LoVo (cell line): Measurements from ENCODE around the gene RPS19.

Source experiments
- DNase-seq: peaks from one replicate; pipeline ENCODE4 v3.0.0-alpha.2; 2016; ENCODE audit warnings: low spot score

The RPS19 gene

GRCh38 chr19:41879080-41879479, 19.0 kb downstream of the RPS19 start:
- no peak for DNase-seq

GRCh38 chr19:41879670-41880328, 19.7 kb downstream of the RPS19 start:
- DNase-seq = no peak

- no peak for DNase-seq
Observed at GRCh38 chr19:41880329-41880708, 20.3 kb downstream of the RPS19 start.

GRCh38 chr19:41882568-41883462, 22.8 kb downstream of the RPS19 start, which contains the start of gene ARHGEF1:
ARHGEF1 (plus strand) TSS chr19:41883184; CDS start chr19:41888083, 4,899 bp downstream.
- no peak for DNase-seq

DNA sequence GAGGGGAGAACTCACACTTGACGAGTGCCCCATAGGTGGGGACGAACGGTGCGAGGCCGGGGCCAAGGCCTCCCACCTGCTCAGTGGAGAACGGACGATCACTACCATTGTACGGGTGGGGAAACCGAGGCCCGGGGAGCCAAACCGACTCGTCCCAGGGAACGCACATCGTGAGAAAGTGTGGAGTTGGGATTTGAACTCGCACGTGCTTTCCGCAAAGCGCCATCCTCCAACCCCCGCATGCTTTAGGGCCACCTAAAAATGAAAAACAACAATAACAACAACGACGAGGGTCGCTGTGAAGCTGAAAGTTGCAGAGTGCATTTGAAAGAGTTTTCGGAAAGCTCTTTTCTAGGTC, 23.4 kb downstream of the RPS19 start:
- DNase-seq = no peak

DNA sequence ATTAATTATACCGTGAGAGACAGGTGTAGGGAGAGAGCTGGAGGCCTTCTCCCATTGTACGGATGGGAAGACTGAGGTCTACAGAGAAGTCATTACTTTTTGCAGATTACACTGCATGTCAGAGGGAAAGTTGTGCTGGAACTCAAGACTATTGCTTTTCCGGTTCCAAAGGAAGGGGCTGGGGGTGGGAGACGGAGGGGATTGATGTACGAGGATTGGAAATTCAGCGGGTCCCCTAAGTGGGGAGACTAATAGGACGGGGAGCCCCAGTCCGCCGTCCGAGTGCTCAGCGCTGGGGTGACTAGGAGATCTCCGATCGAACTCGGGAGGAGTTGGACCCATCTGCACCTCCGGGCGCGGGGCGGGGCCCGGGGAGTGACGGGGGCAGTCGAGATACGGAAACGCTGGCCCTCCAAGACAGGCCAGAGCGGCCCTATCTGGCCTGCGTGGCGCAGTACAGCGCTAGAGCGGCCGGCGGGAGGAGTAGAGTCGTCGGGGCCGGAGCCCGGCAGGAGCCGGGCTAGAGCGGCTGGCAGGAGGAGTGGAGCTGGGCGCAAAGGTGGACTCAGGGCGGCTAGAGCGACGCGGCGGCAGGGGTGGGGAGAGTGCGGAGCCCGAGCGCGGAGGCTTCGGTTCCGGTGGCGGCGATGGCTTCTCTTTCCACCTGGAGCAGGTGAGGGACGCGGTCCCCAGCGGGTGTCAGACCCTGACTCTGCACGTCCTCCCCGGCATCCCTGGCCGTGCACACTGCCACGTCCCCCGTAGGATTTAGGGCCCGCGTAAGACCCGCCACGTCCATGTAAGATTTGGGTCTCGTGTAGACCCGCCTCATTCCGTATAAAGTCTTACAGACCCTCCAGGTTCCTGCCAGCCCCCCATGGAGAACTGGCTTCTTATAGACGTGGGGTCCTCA, 24.0 kb downstream of the RPS19 start:
- peak; percentile 97 for DNase-seq

GRCh38 chr19:41886761-41887710, 27.0 kb downstream of the RPS19 start:
- DNase-seq = no peak

DNA sequence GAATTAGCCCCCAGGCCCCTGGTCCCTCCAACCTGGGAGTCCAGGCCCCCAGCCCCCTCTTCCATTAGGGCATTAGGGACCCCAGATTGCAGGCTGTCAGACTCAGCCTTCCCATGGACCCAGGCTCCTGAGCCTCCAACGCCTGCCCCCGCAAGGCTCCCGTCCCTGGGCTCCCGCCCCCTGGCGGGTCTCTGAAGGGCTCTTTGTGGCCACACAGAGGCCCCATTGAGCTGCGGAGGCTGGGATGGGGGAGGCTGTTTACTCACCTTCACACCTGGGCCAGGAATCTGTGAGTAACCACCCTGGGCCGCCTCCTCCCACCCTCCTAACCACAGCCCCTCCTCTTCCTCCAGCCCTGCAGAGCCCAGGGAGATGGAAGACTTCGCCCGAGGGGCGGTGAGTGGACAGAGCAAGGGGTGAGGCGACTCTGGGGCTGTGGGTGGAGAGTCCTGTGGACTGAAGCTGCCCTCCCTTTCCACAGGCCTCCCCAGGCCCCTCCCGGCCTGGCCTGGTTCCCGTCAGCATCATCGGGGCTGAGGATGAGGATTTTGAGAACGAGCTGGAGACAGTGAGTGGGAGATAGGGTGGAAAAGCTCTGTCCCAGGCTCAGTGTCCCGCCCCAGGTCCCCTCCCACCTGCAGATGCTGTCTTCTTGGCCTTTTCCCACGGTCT, 27.8 kb downstream of the RPS19 start:
- DNase-seq = peak; percentile 84

GRCh38 chr19:41888926-41889325, 28.9 kb downstream of the RPS19 start:
- DNase-seq = no peak

GRCh38 chr19:41889896-41890295, 29.8 kb downstream of the RPS19 start:
- DNase-seq = no peak

- DNase-seq = no peak
Observed at GRCh38 chr19:41890936-41891335, 30.9 kb downstream of the RPS19 start.

GRCh38 chr19:41892173-41892902, 32.3 kb downstream of the RPS19 start:
- no peak for DNase-seq

- no peak for DNase-seq
Observed at GRCh38 chr19:41893899-41894298, 33.8 kb downstream of the RPS19 start.

DNA sequence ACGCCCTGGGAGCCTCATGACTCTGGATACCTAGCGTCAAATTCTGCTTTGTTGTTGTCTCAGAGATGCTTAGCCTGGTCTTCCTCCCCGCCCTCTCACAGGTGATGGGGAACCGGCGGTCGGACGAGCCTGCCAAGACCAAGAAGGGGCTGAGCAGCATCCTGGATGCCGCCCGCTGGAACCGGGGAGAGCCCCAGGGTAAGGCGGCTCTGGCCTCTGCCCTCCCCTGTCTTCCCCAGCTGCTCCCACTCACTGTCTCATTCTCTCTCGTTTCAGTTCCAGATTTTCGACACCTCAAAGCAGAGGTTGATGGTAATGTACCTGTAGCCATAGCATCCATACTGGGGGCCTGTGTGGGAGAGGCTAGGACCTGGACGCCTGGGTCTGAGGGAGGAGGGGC, 34.3 kb downstream of the RPS19 start:
- no peak for DNase-seq

- no peak for DNase-seq
Observed at GRCh38 chr19:41895745-41896580, 35.9 kb downstream of the RPS19 start.

GRCh38 chr19:41896581-41896942, 36.5 kb downstream of the RPS19 start:
- no peak for DNase-seq

DNA sequence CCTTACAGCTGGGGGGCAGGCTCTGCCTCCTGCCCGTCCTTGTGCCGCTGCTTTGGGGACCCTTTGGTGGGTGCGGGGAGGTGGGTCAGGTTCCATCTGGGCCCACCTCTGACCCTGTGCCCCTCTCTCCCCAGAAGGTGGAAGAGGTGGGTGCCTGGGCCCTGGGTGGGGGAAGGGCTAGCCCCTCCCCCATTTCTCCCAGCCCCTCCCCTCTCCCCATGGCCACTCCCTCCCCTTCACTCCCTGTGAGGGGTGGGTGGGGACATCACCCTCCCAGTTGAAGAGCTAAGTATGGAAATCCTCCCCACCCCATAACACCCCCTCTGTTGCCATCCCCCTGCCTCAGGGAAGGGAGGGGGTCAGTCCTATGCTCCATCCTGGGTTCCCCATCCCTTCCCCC, 37.1 kb downstream of the RPS19 start:
- DNase-seq = no peak

DNA sequence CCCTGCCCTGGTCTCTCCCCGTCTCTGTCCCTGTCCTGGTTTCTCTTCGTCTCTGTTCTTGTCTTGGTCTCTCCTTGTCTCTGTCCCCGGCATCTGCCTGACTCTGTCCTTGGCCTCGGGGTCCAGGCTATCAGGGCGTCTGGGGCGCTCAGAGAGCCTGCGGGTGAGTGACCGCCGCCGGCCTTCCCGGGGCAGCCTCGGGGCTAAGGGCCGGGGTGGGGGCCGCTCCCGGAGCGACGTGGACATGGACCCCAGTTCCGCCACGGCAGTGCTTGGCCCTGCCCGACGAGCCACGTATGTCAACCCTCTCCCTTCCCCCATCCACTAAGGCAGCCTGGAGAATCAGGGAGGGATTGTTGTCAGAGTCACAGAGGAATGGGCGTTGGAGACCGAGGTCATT, 37.8 kb downstream of the RPS19 start:
- no peak for DNase-seq

DNA sequence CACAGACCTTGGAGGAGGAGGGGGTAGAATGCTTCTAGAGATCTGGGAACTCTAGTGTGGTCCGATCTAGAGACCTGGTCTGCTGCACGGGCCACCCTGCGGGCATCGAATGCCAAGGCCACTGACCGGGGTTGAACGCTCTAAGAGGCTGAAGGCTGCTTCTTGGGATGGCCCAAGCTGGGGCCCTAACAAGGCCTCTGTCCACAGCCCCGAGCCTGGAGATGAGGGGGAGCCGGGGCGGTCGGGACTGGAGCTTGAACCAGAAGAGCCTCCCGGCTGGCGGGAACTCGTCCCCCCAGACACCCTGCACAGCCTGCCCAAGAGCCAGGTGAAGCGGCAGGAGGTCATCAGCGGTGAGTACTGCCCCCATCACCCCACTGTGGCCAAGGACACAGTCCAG, 38.2 kb downstream of the RPS19 start:
- DNase-seq = no peak
